HG02938 (cell line): ENCODE measurements around the gene IMPG1.

Experiments used
- ATAC-seq: cut with Tn5 transposase; IDR thresholded peaks from one replicate; pipeline ENCODE4 v1.9.1; 2021; ENCODE audit warnings: mild to moderate bottlenecking, moderate library complexity; ENCODE audit not compliant: unreplicated experiment

Gene IMPG1

DNA sequence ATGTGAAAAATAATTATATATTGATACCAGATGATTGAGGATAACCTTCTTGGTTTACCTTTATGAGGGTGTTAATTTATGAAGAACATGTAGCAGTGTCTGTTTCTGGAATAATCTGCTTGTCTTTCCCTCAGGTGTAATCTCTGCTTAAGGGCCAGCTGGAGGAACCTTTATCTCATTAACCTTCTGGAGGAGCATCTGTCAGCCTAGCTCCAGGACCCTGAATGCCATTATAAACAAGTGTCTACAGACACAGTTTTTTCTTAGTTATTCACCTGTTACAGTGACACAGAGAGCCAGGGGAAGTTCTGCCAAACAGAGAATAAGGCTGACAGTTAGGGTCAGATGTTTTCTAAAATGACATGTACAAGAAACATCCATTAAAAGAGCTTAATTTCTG lies at the start of gene IMPG1:
Gene IMPG1, minus strand, starts transcription at position 101 of the 400 bp plus-strand sequence. CDS start 174 bp downstream, outside the sequence.
- no peak for ATAC-seq

DNA sequence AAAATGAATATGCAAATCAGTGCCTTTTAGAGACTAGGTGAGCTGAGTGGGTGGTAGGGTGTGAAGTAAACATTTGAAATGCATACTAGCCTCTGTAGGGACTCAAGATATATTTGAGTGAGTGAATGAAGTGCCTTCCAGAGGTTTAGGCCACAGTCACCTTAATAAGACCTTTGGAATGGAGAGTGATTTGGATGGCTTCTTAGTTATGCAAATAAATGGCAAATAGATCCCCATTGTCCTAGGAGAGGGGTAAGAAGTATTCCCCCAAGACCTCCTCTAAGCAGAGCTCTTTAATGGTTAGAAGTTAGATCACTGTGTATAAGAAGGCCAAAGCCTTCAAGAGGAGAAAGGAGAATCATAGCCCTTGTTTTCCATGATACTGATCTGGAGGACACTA lies 47.8 kb upstream of the IMPG1 start:
- ATAC-seq: no peak

GRCh38 chr6:76073281-76073680 lies 819 bp upstream of the IMPG1 start:
- ATAC-seq: no peak

- no peak for ATAC-seq
Observed at GRCh38 chr6:76057469-76057868, 15.0 kb downstream of the IMPG1 start.

GRCh38 chr6:76052314-76052713 lies 20.1 kb downstream of the IMPG1 start:
- no peak for ATAC-seq

DNA sequence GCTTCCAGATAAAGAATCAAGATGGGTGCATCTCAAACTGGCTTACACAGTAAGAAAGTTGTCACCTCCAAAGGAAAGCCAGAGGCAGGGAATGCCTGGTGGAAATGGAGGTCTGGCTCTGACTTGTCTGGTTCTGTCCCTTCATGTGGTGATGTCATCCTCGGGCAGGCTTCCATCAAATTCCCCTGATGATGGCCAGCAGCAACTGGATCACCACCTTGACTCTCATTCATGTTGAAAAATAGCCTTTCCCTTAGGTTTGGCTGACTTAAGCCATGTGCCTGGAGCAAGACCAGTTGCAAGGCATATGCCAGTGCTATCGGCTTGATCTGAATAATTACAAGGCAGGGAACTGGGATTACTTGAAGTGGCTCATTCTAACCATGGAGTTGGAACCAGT lies 28.8 kb downstream of the IMPG1 start:
- no peak for ATAC-seq

DNA sequence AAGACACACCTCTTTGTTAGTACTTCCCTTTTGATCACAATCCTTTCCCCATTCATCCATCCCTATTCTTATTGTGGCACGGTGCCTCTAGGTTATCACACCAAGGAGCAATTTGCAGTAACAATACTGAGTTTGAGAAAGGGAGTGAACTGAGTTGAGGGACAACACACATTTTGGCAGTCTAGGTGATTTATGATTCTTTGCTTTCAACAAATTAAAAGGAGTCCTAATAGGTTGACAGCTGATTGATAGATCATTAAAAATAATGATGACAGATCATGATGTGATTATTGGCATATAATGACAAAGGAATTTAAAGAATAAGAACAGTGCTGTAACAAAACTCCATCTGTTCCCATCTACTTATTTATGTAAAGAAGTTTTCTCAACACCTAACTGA lies 36.7 kb downstream of the IMPG1 start:
- ATAC-seq: no peak

DNA sequence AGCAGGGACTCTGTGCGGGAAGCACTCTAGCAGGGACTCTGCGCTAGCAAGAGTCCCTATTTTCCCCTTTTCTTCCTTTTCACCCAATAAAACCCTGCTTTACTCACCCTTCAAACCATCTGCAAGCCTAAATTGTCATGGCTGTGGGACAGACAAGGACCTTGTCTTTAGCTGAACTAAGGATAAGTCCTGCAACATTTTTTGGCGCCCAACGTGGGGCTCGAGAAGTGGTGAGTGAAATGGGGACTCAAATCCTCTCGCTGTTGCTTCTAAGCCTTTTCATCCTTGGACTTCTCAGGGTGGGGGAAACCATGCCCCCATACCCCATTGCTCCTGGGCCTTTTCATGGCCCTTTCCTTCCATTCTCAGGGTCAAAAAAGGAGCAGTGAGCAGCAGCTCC lies 46.4 kb downstream of the IMPG1 start:
- ATAC-seq: no peak

DNA sequence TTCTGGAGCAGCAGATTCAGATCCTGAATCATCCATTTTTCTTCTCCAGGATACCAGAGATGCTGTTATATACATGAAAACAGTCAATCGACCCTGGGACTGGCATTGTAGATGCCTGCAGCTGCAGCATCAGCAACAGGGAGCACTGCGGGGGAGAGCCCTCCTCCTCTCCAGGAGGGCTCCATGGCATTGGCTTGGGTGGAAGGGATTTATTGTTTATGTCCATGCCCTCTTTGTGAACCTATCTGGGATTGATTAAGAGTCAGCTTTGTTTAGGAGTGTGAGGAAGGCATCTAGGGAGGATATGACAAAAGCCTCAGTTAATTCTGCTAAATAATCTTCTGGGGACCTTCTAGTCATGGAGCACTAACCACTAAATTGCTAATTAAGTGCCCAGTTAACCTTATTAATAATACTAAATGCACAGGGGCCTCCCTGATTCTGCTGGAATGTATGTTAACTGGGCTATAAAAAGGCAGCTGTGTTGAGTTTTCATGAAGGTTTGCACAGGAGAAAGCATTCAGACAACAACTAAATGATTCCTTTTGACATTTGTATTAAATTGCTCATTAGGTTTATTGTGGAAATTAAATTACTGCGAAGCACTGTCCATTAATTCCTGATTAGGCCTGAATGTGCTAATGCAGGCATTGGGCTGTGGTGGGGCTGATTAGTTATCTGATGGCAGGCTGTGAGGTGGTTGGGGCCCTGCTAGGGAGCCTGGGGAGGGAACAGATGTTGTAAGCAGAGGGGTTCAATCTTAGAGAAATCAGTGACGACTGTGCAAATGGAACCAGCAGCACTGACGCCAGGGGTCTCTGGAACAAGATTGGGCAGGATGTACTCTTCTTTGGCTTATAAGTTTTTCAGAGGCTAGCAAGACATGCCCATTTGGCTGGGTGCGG lies 57.6 kb downstream of the IMPG1 start:
- no peak for ATAC-seq

GRCh38 chr6:76004202-76004601 lies 68.3 kb downstream of the IMPG1 start:
- peak; percentile 65 for ATAC-seq

GRCh38 chr6:76003686-76004085 lies 68.8 kb downstream of the IMPG1 start:
- ATAC-seq: no peak

DNA sequence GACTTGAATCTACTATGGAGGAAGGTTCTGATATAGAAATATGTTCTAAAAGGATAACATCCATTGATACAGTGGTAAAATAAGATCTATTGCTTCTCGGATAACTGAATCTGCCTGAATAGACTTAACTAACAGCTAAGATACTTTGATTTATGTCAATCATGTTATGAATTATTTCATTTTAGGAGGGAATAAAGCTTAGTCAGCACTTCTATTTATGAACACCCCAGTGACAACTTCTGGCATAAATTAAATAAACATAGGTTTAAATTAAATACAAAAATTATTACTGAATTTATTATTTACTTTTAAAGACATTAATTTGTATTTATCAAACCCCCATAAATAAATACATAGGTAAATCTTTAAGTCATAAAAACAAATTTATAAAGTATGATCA lies 69.3 kb downstream of the IMPG1 start:
- no peak for ATAC-seq

- ATAC-seq: no peak
Observed at GRCh38 chr6:76000629-76001028, 71.8 kb downstream of the IMPG1 start.

DNA sequence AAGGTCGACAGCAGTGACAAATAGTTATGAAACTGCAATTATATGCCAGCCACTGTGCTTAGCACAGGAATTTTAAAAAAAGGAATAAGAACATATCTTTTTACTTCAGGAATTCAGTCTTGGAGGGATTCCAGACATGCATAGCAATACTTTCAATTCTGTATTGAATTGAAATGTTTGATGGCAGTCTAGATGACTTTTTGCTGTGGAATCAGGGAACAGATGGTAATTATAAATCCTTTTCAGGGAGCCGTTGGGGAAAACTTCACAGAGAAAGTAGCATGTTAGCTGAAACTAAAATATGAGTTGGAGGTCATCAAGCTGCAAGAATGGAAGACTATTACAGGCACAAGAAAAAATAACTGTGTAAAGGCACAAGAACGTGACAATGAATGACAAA lies 74.8 kb downstream of the IMPG1 start:
- ATAC-seq: no peak

GRCh38 chr6:75993236-75994162 lies 79.0 kb downstream of the IMPG1 start:
- ATAC-seq: no peak

- no peak for ATAC-seq
Observed at GRCh38 chr6:75991941-75992340, 80.5 kb downstream of the IMPG1 start.

- ATAC-seq: no peak
Observed at GRCh38 chr6:75986935-75987334, 85.5 kb downstream of the IMPG1 start.

DNA sequence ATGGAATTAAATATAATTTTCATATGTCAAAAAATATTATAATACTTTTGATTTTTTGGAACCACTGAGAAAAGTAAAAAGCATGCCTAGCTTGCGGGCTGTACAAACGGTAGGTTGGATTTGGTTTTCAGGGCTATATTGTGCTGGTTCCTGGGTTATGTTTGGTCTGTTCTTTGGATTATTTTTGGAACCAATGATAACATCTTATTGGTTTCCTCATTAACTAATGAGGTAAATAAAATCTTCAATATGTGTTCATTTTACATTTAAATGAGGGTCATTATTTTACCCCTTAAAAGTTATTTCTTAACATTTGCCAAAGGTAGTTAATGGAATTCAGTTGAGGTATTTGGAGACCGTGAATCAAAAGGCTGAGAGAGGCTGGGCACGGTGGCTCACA lies 96.6 kb downstream of the IMPG1 start:
- ATAC-seq: no peak

- no peak for ATAC-seq
Observed at GRCh38 chr6:75970093-75970492, 102.4 kb downstream of the IMPG1 start.

GRCh38 chr6:75968143-75968542 lies 104.3 kb downstream of the IMPG1 start:
- no peak for ATAC-seq

GRCh38 chr6:75963569-75963968 lies 108.9 kb downstream of the IMPG1 start:
- ATAC-seq: no peak

GRCh38 chr6:75952128-75952527 lies 120.3 kb downstream of the IMPG1 start:
- ATAC-seq: no peak
